HCEC 1CT (cell line): Measurements from ENCODE around the gene NDNF.

ENCODE experiments used
- DNase-seq: peaks from one replicate; pipeline ENCODE4 v3.0.0-alpha.2; 2017

The NDNF gene

DNA sequence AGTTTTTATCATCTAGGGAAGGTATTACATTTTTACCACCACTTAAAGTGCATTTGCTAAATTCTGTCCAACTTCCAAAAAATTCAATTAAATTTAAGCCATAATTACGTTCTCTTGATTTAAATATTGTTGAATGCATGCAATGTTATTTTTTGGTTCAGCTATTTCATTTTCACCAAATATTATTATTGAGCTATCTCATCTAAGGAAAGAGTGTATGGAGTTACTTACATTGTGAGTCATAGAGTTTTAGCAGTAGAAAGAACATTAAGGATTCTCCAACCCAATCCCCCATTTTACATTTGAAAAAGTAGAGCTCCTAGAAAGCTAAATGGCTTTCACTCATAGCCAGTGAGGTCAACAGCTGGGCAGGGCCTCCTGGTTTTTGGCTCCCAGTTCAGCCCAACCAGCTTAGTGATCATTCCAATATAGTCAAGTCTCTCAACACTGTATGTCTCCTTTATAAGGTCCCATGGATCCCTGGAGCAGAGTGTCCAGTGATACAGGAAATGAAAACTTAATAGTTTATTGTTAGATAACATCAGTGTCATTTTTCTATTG, 60.5 kb downstream of the NDNF start:
- no peak for DNase-seq

GRCh38 chr4:121011138-121011537, 61.2 kb downstream of the NDNF start:
- no peak for DNase-seq

- DNase-seq, result no peak
These were observed 62.5 kb downstream of the NDNF start for GRCh38 chr4:121009578-121010478.

DNA sequence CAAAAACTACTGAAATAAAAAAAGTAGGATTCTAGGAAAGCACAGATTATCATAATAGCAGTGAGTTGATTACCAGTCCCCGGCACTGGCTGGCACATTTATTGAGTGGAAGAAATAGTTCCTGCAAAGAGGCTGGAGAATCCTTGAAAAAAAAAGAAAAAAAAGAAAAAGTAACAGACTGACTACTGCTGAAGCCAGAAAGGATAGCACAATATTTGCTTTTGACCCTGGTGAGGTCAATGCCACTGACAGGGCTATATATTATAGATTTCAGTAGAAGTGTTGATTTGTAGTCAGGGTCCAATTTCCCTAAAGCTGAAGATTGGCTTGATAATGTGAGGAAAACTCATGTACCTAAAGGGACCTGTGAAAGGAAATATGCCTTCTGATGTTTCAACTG, 64.7 kb downstream of the NDNF start:
- no peak for DNase-seq

DNA sequence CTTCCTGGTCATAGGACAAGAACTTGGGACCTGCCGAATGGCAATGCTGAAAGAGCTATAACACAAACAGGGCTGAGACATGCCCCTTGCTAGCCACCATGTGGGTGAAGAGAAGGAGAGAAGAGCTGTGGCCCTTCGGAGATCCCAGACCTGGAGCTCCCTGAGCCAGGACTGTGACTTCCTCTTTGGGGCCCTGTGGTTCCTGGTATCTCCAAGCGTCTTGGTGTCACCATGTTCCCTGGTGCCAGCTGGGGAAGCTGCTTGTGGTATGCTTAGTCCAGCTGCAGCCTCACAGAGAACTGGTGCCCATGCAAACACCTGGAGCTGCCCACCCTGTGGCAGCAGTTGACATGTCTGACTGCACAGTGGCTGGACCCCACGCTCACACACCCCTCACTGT, 68.5 kb downstream of the NDNF start:
- DNase-seq, result no peak

GRCh38 chr4:120995266-120996010, 76.9 kb downstream of the NDNF start:
- DNase-seq, result no peak

DNA sequence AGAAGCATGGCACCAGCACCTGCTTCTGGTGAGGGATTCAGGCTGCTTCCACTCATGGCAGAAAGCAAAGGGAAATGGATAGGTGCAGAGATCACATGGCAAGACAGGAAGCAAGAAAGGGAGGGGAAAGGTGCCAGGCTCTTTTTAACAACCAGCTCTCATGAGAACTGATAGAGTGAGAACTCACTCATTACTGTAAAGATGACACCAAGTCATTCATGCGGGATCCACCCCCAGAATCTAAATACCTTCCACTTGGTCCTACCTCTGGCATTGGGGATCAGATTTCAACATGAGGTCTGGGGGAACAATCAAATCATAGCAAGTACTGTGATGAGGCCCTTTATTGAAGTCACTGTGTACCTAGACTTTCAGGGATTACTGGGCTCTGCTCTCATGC, 77.8 kb downstream of the NDNF start:
- no peak for DNase-seq

- no peak for DNase-seq
These were observed 80.5 kb downstream of the NDNF start for GRCh38 chr4:120991885-120992284.

DNA sequence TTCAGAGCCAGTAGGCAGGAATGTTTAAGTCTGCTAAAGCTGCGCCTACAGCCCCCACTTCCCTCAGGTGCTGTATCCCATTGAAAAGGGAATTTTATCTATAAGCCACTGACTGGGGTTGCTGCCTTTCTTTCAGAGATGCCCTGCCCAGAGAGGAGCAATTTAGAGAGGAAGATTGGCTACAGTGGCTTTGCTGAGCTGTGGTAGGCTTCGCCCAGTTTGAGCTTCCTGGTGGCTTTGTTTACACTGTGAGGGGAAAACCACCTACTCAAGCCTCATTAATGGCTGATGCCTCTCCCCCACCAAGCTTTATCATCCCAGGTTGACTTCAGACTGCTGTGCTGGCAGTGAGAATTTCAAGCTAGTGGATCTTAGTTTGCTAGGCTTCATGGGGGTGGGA, 82.1 kb downstream of the NDNF start:
- no peak for DNase-seq
